Thymus (tissue), 11 donors: ENCODE results near the gene STRA6. TPM values are rescaled to one million over a fixed set of nuclear protein-coding genes. Genes with fewer than 3 reads are reported as not detected.

ENCODE experiments used
- DNase-seq, 9 donors: peaks; one replicate each; pipeline ENCODE4 v3.0.0-alpha.2; 2013; ENCODE audit warnings: low spot score in 9 of 9, low read depth in 6 of 9, missing footprints in 1 of 9
- H3K27ac ChIP-seq, 2 donors: one replicate each; pipeline ENCODE4 v1.5.1; 2013; ENCODE audit warnings: control low read depth in 1 of 2, low read depth in 1 of 2, low read length in 1 of 2, mild to moderate bottlenecking in 1 of 2, moderate library complexity in 1 of 2
- H3K27me3 ChIP-seq, 2 donors: one replicate each; pipeline ENCODE4 v1.5.1; 2013; ENCODE audit warnings: low read length in 1 of 2; ENCODE audit not compliant: control insufficient read depth in 2 of 2, insufficient read depth in 1 of 2
- H3K36me3 ChIP-seq, 2 donors: one replicate each; pipeline ENCODE4 v1.5.1; 2013; ENCODE audit warnings: low read length in 1 of 2, mild to moderate bottlenecking in 1 of 2, moderate library complexity in 1 of 2; ENCODE audit not compliant: control insufficient read depth in 2 of 2, insufficient read depth in 2 of 2
- H3K4me1 ChIP-seq, 2 donors: one replicate each; pipeline ENCODE4 v1.5.1; 2013; ENCODE audit warnings: low read length in 2 of 2; ENCODE audit not compliant: control insufficient read depth in 2 of 2, insufficient read depth in 2 of 2
- H3K4me3 ChIP-seq, 2 donors: one replicate each; pipeline ENCODE4 v1.5.1; 2013; ENCODE audit warnings: low read length in 2 of 2, control low read depth in 1 of 2, mild to moderate bottlenecking in 1 of 2
- H3K9me3 ChIP-seq, 2 donors: one replicate each; pipeline ENCODE4 v1.5.1; 2013; ENCODE audit warnings: low read length in 1 of 2, mild to moderate bottlenecking in 1 of 2; ENCODE audit not compliant: control insufficient read depth in 2 of 2, insufficient read depth in 1 of 2
- WGBS: extraction: QIAGEN DNeasy Blood & Tissue Kit; methylation state at CpG from one replicate; pipeline ENCODE4 v1.1.7; 2013; 5-methylcytosine and 5-hydroxymethylcytosine counted together
- polyA plus RNA-seq: library from polyadenylated mRNA; stranded (reverse); fragments of 200-250 nt; gene quantifications from one replicate; pipeline ENCODE4 v1.2.3, GENCODE V29; 2013
- total RNA-seq: library from RNA; stranded (reverse); fragments of 120-200 nt; gene quantifications from one replicate; pipeline ENCODE4 v1.2.4, GENCODE V29; 2013
- donor health status: healthy.

STRA6 gene
- total and polyA plus RNA-seq, 2 donors: 0.68 to 2.6 TPM

- Histone ChIP-seq H3K4me3 (no peak overlapping the region), H3K4me1 (peaks cover 11 to 17% of the 10 kb centered on the region in 2 donors), H3K27me3 (peaks cover 0 to 6% of the 10 kb centered on the region in 2 donors), H3K36me3 (no peaks in the 10 kb centered on the region), H3K9me3 (no peaks in the 10 kb centered on the region), H3K27ac (no peak overlapping the region)
- DNase-seq: no peak
- 90% methylated on average over 4 of the region's 4 CpGs for WGBS
Observed at GRCh38 chr15:74240897-74241614, 38.5 kb upstream of the STRA6 start.

- Histone ChIP-seq H3K36me3 (no peaks in the 10 kb centered on the region), H3K27ac (no peak overlapping the region), H3K4me1 (peaks cover 7 to 9% of the 10 kb centered on the region in 2 donors), H3K4me3 (no peak overlapping the region), H3K27me3 (peaks cover 0 to under 1% of the 10 kb centered on the region in 2 donors), H3K9me3 (no peaks in the 10 kb centered on the region)
- WGBS: 23% methylated on average over 5 of the region's 5 CpGs
- DNase-seq: no peak
Observed at GRCh38 chr15:74240002-74240568, 37.5 kb upstream of the STRA6 start.

- Histone ChIP-seq H3K36me3 (no peaks in the 10 kb centered on the region), H3K4me1 (peaks cover 0 to 8% of the 10 kb centered on the region in 2 donors), H3K27ac (no peak overlapping the region), H3K9me3 (no peaks in the 10 kb centered on the region), H3K27me3 (no peaks in the 10 kb centered on the region), H3K4me3 (no peak overlapping the region)
- no peak for DNase-seq
- WGBS: 90% methylated on average over 6 of the region's 6 CpGs
Observed at GRCh38 chr15:74239051-74239705, 36.6 kb upstream of the STRA6 start.

GRCh38 chr15:74235962-74236361, 33.4 kb upstream of the STRA6 start, which contains the start of gene CCDC33:
Gene CCDC33, plus strand, starts transcription at chr15:74236326. Its CDS starts 394 bp downstream, at chr15:74236720.
- no peak within 1 kb of the TSS for H3K27ac ChIP-seq
- no peaks in the 10 kb centered on the region for H3K27me3 ChIP-seq
- DNase-seq: peak in 1 of 9 donors; percentile 48
- 23% methylated on average over 6 of the region's 6 CpGs for WGBS
- H3K4me1 ChIP-seq: peaks cover 0 to 11% of the 10 kb centered on the region in 2 donors
- no peaks in the 10 kb centered on the region for H3K9me3 ChIP-seq
- H3K4me3 ChIP-seq: no peak within 1 kb of the TSS
- H3K36me3 ChIP-seq: no peaks in the 10 kb centered on the region

DNA sequence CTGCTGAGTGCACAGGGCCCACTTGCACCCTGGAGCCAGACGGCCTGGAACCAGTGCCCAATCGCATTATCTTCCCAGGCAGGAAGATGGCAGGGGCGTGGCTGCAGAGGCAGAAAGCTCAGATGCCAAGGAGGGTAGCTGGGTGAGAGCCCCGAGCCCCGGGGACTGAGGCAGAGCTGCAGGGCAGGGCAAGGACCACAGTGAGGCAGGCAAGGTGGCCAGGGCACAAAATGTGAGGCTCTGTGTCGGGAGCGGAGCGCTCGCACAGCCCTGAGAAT, 31.9 kb upstream of the STRA6 start:
- 96% methylated on average over 9 of the region's 9 CpGs for WGBS
- no peak overlapping the region for H3K27ac ChIP-seq

DNA sequence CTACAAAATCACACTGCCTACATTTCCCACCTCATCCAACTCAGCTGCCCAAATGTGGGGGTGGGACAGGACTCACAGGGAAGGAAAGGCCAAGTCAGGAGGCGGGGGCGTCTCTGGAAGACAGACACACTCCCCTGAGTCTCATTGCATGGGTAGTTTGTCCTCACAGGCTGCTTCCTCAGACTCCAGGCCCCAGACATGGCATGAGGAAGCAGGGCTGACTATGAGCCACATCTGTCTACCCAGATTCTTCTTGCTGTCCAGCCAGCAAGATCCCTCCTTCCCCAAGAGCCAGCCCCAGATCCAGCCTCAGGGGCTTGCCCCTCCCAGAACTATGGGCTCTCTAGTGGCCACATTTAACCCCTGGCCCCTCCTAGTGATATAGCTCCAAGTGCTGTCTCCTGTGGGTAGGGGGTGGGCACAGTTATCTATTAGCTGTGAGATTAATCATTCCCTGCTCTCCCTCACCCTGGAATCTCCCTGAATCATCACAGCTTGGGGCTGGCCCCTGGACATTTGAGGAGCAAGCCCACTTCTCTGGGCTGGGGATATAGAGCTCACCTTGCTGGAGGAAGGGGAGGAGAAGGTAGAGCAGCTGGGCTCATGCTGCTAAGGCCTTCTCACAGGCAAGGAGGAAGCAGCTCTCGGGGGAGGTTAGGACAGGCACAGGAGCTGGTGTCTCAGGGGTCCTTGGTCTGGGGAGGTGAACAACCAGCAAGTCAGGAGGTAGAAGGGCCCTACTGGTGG, 31.4 kb upstream of the STRA6 start:
- WGBS: 92% methylated on average over 3 of the region's 3 CpGs
- DNase-seq: no peak

More for the DNA sequence above, 31.9 kb upstream of the STRA6 start:
- peaks cover 0 to 11% of the 10 kb centered on the region in 2 donors for H3K4me1 ChIP-seq
- DNase-seq: no peak
- no peak overlapping the region for H3K4me3 ChIP-seq
- no peaks in the 10 kb centered on the region for H3K27me3 ChIP-seq
- no peaks in the 10 kb centered on the region for H3K36me3 ChIP-seq
- H3K9me3 ChIP-seq: no peaks in the 10 kb centered on the region

DNA sequence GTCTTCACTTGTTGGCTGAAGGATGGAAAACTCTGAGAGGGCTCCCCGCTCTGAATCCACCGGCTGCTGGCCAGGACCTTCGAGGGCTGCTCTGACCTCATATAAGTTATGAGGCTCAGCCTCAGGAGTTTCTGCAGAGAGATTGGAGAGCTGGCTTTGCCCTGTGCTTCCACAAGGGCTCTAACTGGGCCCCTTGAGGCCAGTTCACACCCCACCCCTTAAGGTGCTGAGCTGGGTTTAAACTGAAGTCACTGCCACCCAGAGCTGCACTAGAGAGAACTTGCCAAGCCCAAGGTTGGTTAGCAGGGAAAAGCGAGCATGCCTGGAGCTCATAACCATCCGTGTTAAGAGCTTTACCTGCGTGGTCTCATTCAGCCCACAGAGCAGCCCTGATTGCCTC, 30.8 kb upstream of the STRA6 start:
- Histone ChIP-seq H3K27me3 (peaks cover 0 to under 1% of the 10 kb centered on the region in 2 donors), H3K27ac (no peak overlapping the region), H3K4me3 (no peak overlapping the region), H3K36me3 (no peaks in the 10 kb centered on the region), H3K9me3 (no peaks in the 10 kb centered on the region), H3K4me1 (peaks cover 0 to 13% of the 10 kb centered on the region in 2 donors)
- WGBS: 95% methylated on average over 6 of the region's 6 CpGs
- no peak for DNase-seq

More for the DNA sequence above, 31.4 kb upstream of the STRA6 start:
- H3K27me3 ChIP-seq: no peaks in the 10 kb centered on the region
- peaks cover 0 to 11% of the 10 kb centered on the region in 2 donors for H3K4me1 ChIP-seq
- no peak overlapping the region for H3K27ac ChIP-seq
- H3K4me3 ChIP-seq: no peak overlapping the region
- H3K36me3 ChIP-seq: no peaks in the 10 kb centered on the region
- H3K9me3 ChIP-seq: no peaks in the 10 kb centered on the region

DNA sequence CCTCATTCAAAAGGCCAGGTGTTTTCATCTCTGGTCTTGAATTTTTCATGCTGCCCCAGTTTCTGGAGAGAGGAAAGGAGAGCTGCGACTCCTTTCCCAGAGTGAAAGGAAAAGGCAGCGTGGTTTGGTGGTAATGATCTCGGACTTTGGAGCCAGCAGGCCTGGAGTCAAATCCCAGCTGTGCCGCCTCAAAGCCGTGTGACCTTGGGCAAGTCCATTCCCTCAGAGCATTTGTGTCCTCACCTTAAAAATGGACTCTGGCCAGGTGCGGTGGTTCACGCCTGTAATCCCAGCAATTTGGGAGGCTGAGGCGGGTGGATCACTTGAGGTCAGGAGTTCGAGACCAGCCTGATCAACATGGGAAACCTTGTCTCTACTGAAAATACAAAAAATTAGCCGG, 28.9 kb upstream of the STRA6 start:
- H3K36me3 ChIP-seq: no peaks in the 10 kb centered on the region
- H3K4me1 ChIP-seq: peaks cover 0 to 19% of the 10 kb centered on the region in 2 donors
- H3K9me3 ChIP-seq: no peaks in the 10 kb centered on the region
- WGBS: 96% methylated on average over 10 of the region's 10 CpGs
- no peak overlapping the region for H3K27ac ChIP-seq
- DNase-seq: no peak
- H3K4me3 ChIP-seq: no peak overlapping the region
- peaks cover 0 to 2% of the 10 kb centered on the region in 2 donors for H3K27me3 ChIP-seq

- WGBS: 97% methylated on average over 3 of the region's 3 CpGs
- peaks cover 0 to 2% of the 10 kb centered on the region in 2 donors for H3K27me3 ChIP-seq
- H3K4me1 ChIP-seq: peaks cover 0 to 30% of the 10 kb centered on the region in 2 donors
- no peak overlapping the region for H3K27ac ChIP-seq
- H3K4me3 ChIP-seq: no peak overlapping the region
- H3K9me3 ChIP-seq: no peaks in the 10 kb centered on the region
- DNase-seq: no peak
- H3K36me3 ChIP-seq: no peaks in the 10 kb centered on the region
Observed at GRCh38 chr15:74229686-74230085, 27.1 kb upstream of the STRA6 start.
